Astrocyte (in vitro differentiated cells and primary cell): ENCODE data around the gene EPS15. TPM values are rescaled to one million over a fixed set of nuclear protein-coding genes. Genes with fewer than 3 reads are reported as not detected.

Source experiments
- DNase-seq: peaks from one replicate; pipeline ENCODE4 v3.0.0-alpha.2; 2010; ENCODE audit warnings: low read depth
- FAIRE-seq: peaks from 2 replicates; lab custom pipeline; 2011; peaks lifted over from hg19 to GRCh38; lab: Jason Lieb, UNC
- H2AFZ ChIP-seq: 2 replicates; pipeline ENCODE4 v1.6.0; 2012; ENCODE audit warnings: low read depth, low read length, inconsistent platforms
- H3K27ac ChIP-seq: 2 replicates; pipeline ENCODE4 v1.5.1; 2011; ENCODE audit warnings: low read depth, low read length, inconsistent platforms
- H3K27me3 ChIP-seq: 2 replicates; pipeline ENCODE4 v1.6.0; 2011; ENCODE audit warnings: low read length, inconsistent platforms; ENCODE audit not compliant: insufficient read depth
- H3K36me3 ChIP-seq: 2 replicates; pipeline ENCODE4 v1.5.1; 2011; ENCODE audit warnings: low read length, inconsistent platforms; ENCODE audit not compliant: insufficient read depth
- H3K4me1 ChIP-seq: 2 replicates; pipeline ENCODE4 v1.5.1; 2011; ENCODE audit warnings: low read length, inconsistent platforms; ENCODE audit not compliant: insufficient read depth
- H3K4me2 ChIP-seq: 2 replicates; pipeline ENCODE4 v1.6.0; 2012; ENCODE audit warnings: low read length, inconsistent platforms
- H3K4me3 ChIP-seq: 2 replicates; pipeline ENCODE4 v1.5.1; 2011; ENCODE audit warnings: low read depth, mild to moderate bottlenecking, low read length, inconsistent platforms; ENCODE audit not compliant: insufficient read depth
- H3K79me2 ChIP-seq: 2 replicates; pipeline ENCODE4 v1.6.0; 2012; ENCODE audit warnings: mild to moderate bottlenecking, low read length, inconsistent platforms; ENCODE audit not compliant: insufficient read depth
- H3K9ac ChIP-seq: 2 replicates; pipeline ENCODE4 v1.6.0; 2012; ENCODE audit warnings: mild to moderate bottlenecking, low read length, inconsistent platforms
- H3K9me3 ChIP-seq: 2 replicates; pipeline ENCODE4 v1.5.1; 2012; ENCODE audit warnings: low read depth, mild to moderate bottlenecking, low read length, inconsistent platforms; ENCODE audit not compliant: insufficient read depth
- H4K20me1 ChIP-seq: 2 replicates; pipeline ENCODE4 v1.6.0; 2012; ENCODE audit warnings: low read length, inconsistent platforms; ENCODE audit not compliant: insufficient read depth
- H3K27ac Mint-ChIP-seq: one replicate; pipeline ENCODE4 v1.8.0; 2021; ENCODE audit warnings: mild to moderate bottlenecking, mixed read lengths; ENCODE audit not compliant: unreplicated experiment
- H3K27me3 Mint-ChIP-seq: one replicate; pipeline ENCODE4 v1.8.0; 2021; ENCODE audit warnings: low read depth, mixed read lengths; ENCODE audit not compliant: unreplicated experiment
- H3K36me3 Mint-ChIP-seq: one replicate; pipeline ENCODE4 v1.8.0; 2021; ENCODE audit warnings: low read depth, mixed read lengths; ENCODE audit not compliant: unreplicated experiment
- H3K4me1 Mint-ChIP-seq: one replicate; pipeline ENCODE4 v1.8.0; 2021; ENCODE audit warnings: low read depth, mixed read lengths; ENCODE audit not compliant: unreplicated experiment
- H3K4me3 Mint-ChIP-seq: one replicate; pipeline ENCODE4 v1.8.0; 2021; ENCODE audit warnings: mild to moderate bottlenecking, moderate library complexity, mixed read lengths; ENCODE audit not compliant: unreplicated experiment
- H3K9me3 Mint-ChIP-seq: one replicate; pipeline ENCODE4 v1.8.0; 2021; ENCODE audit warnings: mild to moderate bottlenecking, mixed read lengths; ENCODE audit not compliant: unreplicated experiment
- CTCF ChIP-seq: IDR thresholded peaks from 2 replicates; pipeline ENCODE4 v1.5.1; 2011; ENCODE audit warnings: low read depth, mild to moderate bottlenecking, inconsistent platforms, low read length, moderate library complexity; ENCODE audit not compliant: insufficient read depth
- EZH2 ChIP-seq: IDR thresholded peaks from 2 replicates; pipeline ENCODE4 v1.6.1; 2012; ENCODE audit warnings: mild to moderate bottlenecking, low read length, inconsistent platforms; ENCODE audit not compliant: insufficient read depth
- total RNA-seq: library from RNA; stranded (reverse); gene quantifications from 2 replicates; pipeline ENCODE4 v1.2.1, GENCODE V29; 2021

The EPS15 gene
- total RNA-seq, 1 donor from 2014 or later: 70.6 TPM

- no peaks in the 10 kb centered on the region for H4K20me1 ChIP-seq
- H3K4me3 ChIP-seq: no peak overlapping the region
- H2AFZ ChIP-seq: no peak overlapping the region
- no peaks in the 10 kb centered on the region for H3K36me3 Mint-ChIP-seq
- no peak overlapping the region for H3K27ac ChIP-seq
- H3K9me3 Mint-ChIP-seq: no peaks in the 10 kb centered on the region
- DNase-seq (no peak), FAIRE-seq (no peak)
- H3K27me3 ChIP-seq: peaks cover 2% of the 10 kb centered on the region
- TF ChIP-seq EZH2: no peak
- TF ChIP-seq CTCF: no peak
- no peaks in the 10 kb centered on the region for H3K79me2 ChIP-seq
- no peak overlapping the region for H3K4me2 ChIP-seq
- H3K9me3 ChIP-seq: no peaks in the 10 kb centered on the region
- H3K4me1 Mint-ChIP-seq: peaks cover 2% of the 10 kb centered on the region
- H3K27ac Mint-ChIP-seq: no peak overlapping the region
- H3K36me3 ChIP-seq: no peaks in the 10 kb centered on the region
- H3K4me3 Mint-ChIP-seq: no peak overlapping the region
- H3K4me1 ChIP-seq: no peaks in the 10 kb centered on the region
- H3K27me3 Mint-ChIP-seq: peaks cover 11% of the 10 kb centered on the region
- no peak overlapping the region for H3K9ac ChIP-seq
These were observed 182.4 kb downstream of the EPS15 start for GRCh38 chr1:51336711-51337110.

- Histone ChIP-seq H3K27ac (no peak overlapping the region), H2AFZ (no peak overlapping the region), H3K9me3 (no peaks in the 10 kb centered on the region), H4K20me1 (no peaks in the 10 kb centered on the region), H3K36me3 (no peaks in the 10 kb centered on the region), H3K79me2 (no peaks in the 10 kb centered on the region), H3K4me3 (no peak overlapping the region), H3K4me1 (peaks cover 4% of the 10 kb centered on the region), H3K9ac (no peak overlapping the region), H3K27me3 (peaks cover 2% of the 10 kb centered on the region), H3K4me2 (no peak overlapping the region)
- Mint-ChIP-seq H3K27ac (no peak overlapping the region), H3K27me3 (peaks cover 14% of the 10 kb centered on the region), H3K4me1 (peaks cover 9% of the 10 kb centered on the region), H3K4me3 (no peak overlapping the region), H3K36me3 (no peaks in the 10 kb centered on the region), H3K9me3 (no peaks in the 10 kb centered on the region)
- no peak for TF ChIP-seq CTCF
- no peak for TF ChIP-seq EZH2
- DNase-seq (no peak), FAIRE-seq (no peak)
These were observed 183.1 kb downstream of the EPS15 start for GRCh38 chr1:51336004-51336403.

GRCh38 chr1:51331206-51332100, 187.6 kb downstream of the EPS15 start:
- no peak overlapping the region for H3K4me3 ChIP-seq
- Mint-ChIP-seq H3K4me1 (peaks cover 23% of the 10 kb centered on the region), H3K4me3 (peak overlapping the region; percentile 72), H3K36me3 (no peaks in the 10 kb centered on the region), H3K27me3 (peaks cover 10% of the 10 kb centered on the region), H3K9me3 (no peaks in the 10 kb centered on the region), H3K27ac (peak overlapping the region; percentile 50)
- no peak for FAIRE-seq
- no peaks in the 10 kb centered on the region for H3K27me3 ChIP-seq
- peak overlapping the region; percentile 18 for H2AFZ ChIP-seq
- no peaks in the 10 kb centered on the region for H3K79me2 ChIP-seq
- H3K9me3 ChIP-seq: no peaks in the 10 kb centered on the region
- peak overlapping the region; percentile 83 for H3K4me2 ChIP-seq
- no peak overlapping the region for H3K27ac ChIP-seq
- no peaks in the 10 kb centered on the region for H3K36me3 ChIP-seq
- no peak overlapping the region for H3K9ac ChIP-seq
- TF ChIP-seq EZH2 (no peak), CTCF (no peak)
- peak; percentile 39 for DNase-seq
- no peaks in the 10 kb centered on the region for H4K20me1 ChIP-seq
- H3K4me1 ChIP-seq: peaks cover 20% of the 10 kb centered on the region
